ENCODE data around the gene CPED1.

Gene CPED1

DNA sequence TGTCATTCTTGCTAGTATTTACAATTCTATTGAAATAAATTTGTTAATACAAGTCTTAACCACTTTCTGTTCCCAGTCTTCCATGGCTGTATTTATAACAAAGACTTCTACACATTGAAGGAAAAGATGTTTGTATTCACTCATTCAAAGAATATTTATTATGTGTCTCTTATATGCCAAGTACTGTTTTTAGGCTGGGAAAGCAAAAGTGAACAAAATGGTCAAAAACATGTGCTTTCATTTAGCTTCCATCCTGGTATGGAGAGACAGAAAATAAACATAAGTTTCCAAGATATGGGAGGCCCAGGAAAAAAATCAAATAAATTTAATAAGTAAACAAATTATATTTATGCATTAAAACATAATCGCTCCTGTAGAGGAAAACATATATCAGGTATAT, 22.9 kb downstream of the CPED1 start:
- TF ChIP-seq, protein P1, sequence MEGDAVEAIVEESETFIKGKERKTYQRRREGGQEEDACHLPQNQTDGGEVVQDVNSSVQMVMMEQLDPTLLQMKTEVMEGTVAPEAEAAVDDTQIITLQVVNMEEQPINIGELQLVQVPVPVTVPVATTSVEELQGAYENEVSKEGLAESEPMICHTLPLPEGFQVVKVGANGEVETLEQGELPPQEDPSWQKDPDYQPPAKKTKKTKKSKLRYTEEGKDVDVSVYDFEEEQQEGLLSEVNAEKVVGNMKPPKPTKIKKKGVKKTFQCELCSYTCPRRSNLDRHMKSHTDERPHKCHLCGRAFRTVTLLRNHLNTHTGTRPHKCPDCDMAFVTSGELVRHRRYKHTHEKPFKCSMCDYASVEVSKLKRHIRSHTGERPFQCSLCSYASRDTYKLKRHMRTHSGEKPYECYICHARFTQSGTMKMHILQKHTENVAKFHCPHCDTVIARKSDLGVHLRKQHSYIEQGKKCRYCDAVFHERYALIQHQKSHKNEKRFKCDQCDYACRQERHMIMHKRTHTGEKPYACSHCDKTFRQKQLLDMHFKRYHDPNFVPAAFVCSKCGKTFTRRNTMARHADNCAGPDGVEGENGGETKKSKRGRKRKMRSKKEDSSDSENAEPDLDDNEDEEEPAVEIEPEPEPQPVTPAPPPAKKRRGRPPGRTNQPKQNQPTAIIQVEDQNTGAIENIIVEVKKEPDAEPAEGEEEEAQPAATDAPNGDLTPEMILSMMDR (IDR thresholded peaks at IDR 0.05; ENCODE audit: low read depth, low read length): no peak
- no peak overlapping the region for H3K4me3 ChIP-seq (ENCODE audit: low read depth, low read length)

DNA sequence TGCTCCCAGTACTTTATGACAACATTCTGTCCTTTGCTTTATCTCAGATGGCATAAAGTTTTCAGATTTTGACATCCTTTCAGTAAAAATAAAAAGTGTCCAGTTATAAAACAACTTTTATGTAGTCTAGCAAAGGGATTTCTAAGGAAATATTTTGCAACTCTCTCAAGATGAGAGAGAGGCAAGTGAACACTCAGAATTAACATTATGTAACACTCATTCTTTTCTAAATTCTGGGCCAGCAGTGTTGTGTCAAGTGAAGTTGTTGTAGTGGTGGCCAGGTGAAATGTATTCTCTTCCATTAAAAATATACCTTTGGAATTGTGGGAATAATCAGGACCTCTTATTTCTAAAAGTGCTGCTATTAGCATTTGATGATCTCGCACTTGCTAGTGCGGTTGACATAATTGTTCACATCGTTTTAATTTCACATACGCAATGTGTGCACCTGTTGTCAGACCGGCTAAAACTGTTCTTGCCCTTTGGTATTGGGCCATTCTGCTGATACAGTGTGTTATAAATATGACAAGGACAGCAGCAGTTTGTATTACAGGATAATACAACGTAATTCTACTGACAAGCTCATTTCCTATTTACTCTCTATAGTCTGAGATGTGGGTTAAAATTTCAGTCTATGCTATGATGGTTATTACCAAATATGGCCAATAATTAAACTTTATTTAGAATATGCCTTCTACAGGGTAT, 23.8 kb downstream of the CPED1 start:
- TF ChIP-seq, protein P1 (IDR thresholded peaks at IDR 0.05; ENCODE audit: low read depth, low read length): no peak

DNA sequence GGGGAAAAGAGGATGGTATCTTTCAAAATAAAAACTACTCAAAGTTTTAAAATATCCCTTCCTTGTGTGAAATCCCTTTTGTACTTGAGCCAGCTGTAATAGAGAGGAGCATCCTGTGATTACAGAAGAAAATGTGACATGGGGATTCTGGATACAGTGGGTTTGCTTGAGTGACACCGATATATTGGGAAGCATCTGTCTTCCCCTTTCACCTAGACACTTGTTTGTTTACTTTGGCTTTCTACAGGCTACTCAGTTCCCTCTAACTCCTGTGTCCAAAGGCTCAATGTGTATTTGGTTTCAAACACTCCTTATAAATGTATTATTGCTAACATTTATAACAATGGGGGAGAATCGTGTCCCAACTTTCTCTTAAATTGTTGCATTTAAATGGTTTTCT, 24.4 kb downstream of the CPED1 start:
- H3K4me3 ChIP-seq (ENCODE audit: low read depth, low read length): no peak overlapping the region
- TF ChIP-seq, protein P1 (IDR thresholded peaks at IDR 0.05; ENCODE audit: low read depth, low read length): no peak

More for the DNA sequence above, 23.8 kb downstream of the CPED1 start:
- no peak overlapping the region for H3K4me3 ChIP-seq (ENCODE audit: low read depth, low read length)

DNA sequence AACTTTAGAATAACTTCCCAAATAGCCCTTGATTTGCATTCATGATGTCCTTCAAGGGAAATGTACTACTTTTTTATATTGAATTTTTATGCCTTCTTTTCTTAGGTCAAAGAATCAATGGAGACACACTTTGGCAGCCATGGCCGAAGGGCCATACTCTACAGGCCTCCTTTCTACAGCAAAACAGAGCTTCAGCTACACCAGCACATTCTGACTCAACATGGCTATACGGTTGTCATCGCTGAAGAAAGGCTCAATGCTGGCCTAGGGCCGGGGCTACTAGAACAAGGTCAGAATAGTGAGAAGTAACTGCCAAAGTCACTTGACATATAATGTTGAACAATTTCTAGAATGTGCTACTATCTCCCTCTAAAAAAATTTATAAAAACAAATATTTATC, 27.0 kb downstream of the CPED1 start:
- no peak overlapping the region for H3K4me3 ChIP-seq (ENCODE audit: low read depth, low read length)
- TF ChIP-seq, protein P1 (IDR thresholded peaks at IDR 0.05; ENCODE audit: low read depth, low read length): no peak

DNA sequence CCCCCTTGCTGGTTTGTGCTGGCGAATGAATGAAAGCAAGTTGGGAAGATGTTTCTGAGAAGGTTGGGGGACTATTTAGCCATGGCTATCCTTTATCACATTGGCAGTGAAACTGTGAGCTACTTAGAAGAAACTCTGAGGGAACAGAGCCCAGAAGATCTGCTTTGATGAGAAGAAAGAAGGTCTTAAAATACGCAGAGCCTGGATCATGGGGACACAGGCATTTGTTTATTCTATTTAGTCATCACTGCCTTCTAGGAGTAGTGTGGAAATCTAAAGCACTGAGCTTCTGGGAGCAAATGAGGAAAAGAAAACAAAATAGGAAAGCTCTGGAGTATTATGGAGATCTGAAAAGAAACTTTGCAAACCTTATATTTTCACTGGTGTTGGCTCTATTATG, 28.5 kb downstream of the CPED1 start:
- H3K4me3 ChIP-seq (ENCODE audit: low read depth, low read length): no peak overlapping the region
- TF ChIP-seq, protein P1 (IDR thresholded peaks at IDR 0.05; ENCODE audit: low read depth, low read length): no peak

DNA sequence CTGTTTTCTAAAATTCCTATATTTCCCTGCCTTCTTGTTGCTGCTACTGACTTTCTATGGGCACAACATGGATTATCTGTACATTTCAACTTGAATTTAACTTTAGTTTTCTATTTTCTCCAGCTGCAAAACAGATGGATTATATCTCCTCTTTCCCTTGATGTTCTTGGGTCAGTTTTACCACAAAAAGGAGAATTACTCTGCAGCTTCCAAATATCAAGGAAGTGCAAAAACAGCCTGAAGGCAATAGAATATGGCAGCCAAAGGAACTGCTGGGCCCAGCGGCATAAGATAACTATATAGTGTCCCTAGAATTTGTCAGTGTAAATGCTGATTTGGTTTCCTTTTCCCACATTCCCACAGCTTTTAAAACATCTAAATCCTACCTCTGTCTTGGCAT, 29.1 kb downstream of the CPED1 start:
- H3K4me3 ChIP-seq (ENCODE audit: low read depth, low read length): no peak overlapping the region
- TF ChIP-seq, protein P1 (IDR thresholded peaks at IDR 0.05; ENCODE audit: low read depth, low read length): no peak

DNA sequence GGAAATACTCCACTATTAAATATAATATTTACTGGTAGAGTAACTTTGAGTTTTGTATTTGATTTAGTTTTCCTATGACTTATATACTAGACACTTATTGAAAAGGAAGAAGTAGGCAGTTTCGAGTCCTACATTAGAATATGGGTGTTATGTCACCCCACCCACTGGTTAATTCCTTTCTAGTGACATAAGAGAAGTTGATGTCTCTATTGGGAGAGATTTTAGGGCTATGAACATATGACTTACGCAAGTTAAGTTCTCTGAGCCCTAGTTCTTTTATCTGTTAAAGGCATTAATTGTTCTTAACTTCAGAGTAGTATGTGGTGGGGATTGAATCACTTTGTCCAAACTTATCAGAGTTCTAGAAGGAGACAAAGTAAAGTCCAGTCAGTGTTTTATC, 30.5 kb downstream of the CPED1 start:
- H3K4me3 ChIP-seq (ENCODE audit: low read depth, low read length): no peak overlapping the region
- TF ChIP-seq, protein P1 (IDR thresholded peaks at IDR 0.05; ENCODE audit: low read depth, low read length): no peak

Measured in WI38 (cell line).